ENCODE results near the gene SNAPC3.

GRCh38 chr9:15417626-15418025 is 5.0 kb upstream of the SNAPC3 start:
- TF ChIP-seq CTCF (IDR thresholded peaks at IDR 0.05): no peak
- TF ChIP-seq TCF7L2 (IDR thresholded peaks at IDR 0.05; ENCODE audit: low read depth, low read length): no peak

Measured in Panc1 (cell line).